Stimulated activated effector memory CD8-positive, alpha-beta T cell treated with anti-CD3 and anti-CD28 coated beads, Interleukin-12 subunit alpha, Interleukin-12 subunit beta, amount 100 ng/mL, for 72 hours (primary cell): ENCODE measurements around the gene ADCY9.
A peak's percentile ranks its signal among the peaks of the same experiment; 100 is the strongest.

ENCODE experiments used
- ATAC-seq: fragments of 150-1000 bp; cut with Tn5 transposase; 2 replicates; pipeline ENCODE4 v1.10.0; 2021
- DNase-seq, 2 donors: peaks; one replicate each; pipeline ENCODE4 v3.0.0; 2021 to 2022; ENCODE audit warnings: low spot score in 2 of 2
- H3K27ac Mint-ChIP-seq: one replicate; pipeline ENCODE4 v1.8.0; 2022; ENCODE audit warnings: mild to moderate bottlenecking, mixed read lengths
- H3K36me3 Mint-ChIP-seq: one replicate; pipeline ENCODE4 v1.8.0; 2022; ENCODE audit warnings: mild to moderate bottlenecking, mixed read lengths
- H3K4me1 Mint-ChIP-seq: one replicate; pipeline ENCODE4 v1.8.0; 2022; ENCODE audit warnings: mixed read lengths
- H3K4me3 Mint-ChIP-seq: one replicate; pipeline ENCODE4 v1.8.0; 2022; ENCODE audit warnings: mild to moderate bottlenecking, mixed read lengths
- H3K9me3 Mint-ChIP-seq: one replicate; pipeline ENCODE4 v1.8.0; 2022; ENCODE audit warnings: mixed read lengths

Gene ADCY9

DNA sequence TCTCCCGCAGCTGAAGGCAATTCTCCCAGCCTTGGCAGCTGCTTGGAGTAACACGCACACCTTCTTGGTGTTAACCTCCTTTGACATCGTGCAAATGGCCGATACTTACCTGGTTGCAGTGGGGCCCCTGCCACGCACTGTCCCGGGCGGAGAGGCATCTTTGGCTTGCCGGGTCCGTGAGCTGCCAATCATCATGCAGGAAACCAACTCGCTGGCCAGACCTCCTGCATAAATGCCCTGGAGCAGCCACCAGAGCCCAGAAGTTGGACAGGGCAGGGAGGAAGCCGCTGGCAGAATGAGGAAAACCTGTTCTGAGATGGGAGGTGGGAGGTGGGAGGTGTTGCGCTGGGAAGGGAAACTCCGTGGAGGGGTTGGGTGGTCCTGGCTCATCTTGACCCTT is 194.0 kb downstream of the ADCY9 start:
- no peak for ATAC-seq
- no peak for DNase-seq
- no peaks in the 10 kb centered on the region for H3K36me3 Mint-ChIP-seq
- no peak overlapping the region for H3K27ac Mint-ChIP-seq
- peaks cover 7% of the 10 kb centered on the region for H3K9me3 Mint-ChIP-seq
- H3K4me1 Mint-ChIP-seq: no peaks in the 10 kb centered on the region
- no peak overlapping the region for H3K4me3 Mint-ChIP-seq

DNA sequence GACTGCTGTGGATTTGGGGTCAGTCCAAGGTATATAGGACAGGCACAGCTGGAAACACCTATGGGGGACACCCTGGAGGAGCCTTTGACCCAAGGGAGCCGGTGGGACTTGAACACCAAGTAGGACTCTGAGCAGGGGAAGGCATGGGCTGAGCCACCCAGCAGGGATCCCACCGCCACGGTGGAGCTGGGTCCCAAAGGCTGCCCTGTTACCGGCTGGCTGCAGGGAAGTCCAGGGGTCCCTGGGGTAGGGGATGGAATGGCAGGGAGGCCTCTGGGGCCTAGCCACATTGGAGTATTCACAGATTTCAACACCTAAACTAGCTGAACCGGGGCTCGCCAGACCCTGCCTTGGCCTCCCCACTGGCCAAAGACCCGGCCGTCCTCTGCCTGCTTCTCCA is 196.0 kb downstream of the ADCY9 start:
- DNase-seq (no peak), ATAC-seq (no peak)
- Mint-ChIP-seq H3K27ac (no peak overlapping the region), H3K4me3 (no peak overlapping the region), H3K9me3 (peaks cover 7% of the 10 kb centered on the region), H3K36me3 (no peaks in the 10 kb centered on the region), H3K4me1 (no peaks in the 10 kb centered on the region)

DNA sequence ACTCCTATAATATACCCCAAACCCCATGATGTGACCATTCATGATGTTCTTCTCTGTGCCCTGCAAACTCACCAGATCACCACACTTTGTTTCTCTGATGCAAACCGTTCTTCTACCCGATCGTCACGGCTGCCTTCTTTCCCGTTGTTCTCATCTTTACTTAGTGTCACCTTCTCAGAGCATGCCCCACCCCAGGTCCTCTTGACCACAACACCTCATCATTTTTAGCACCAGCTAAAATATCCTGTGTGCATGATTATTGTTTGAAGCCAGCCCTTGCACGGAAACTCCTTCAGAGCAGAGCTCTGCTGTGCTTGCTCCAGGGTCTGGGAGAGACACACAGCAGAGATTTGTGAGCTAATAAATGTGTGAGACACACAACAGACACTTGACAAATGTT is 196.8 kb downstream of the ADCY9 start:
- ATAC-seq (no peak), DNase-seq (no peak)
- Mint-ChIP-seq H3K4me3 (no peak overlapping the region), H3K4me1 (no peaks in the 10 kb centered on the region), H3K9me3 (peaks cover 7% of the 10 kb centered on the region), H3K36me3 (no peaks in the 10 kb centered on the region), H3K27ac (no peak overlapping the region)

DNA sequence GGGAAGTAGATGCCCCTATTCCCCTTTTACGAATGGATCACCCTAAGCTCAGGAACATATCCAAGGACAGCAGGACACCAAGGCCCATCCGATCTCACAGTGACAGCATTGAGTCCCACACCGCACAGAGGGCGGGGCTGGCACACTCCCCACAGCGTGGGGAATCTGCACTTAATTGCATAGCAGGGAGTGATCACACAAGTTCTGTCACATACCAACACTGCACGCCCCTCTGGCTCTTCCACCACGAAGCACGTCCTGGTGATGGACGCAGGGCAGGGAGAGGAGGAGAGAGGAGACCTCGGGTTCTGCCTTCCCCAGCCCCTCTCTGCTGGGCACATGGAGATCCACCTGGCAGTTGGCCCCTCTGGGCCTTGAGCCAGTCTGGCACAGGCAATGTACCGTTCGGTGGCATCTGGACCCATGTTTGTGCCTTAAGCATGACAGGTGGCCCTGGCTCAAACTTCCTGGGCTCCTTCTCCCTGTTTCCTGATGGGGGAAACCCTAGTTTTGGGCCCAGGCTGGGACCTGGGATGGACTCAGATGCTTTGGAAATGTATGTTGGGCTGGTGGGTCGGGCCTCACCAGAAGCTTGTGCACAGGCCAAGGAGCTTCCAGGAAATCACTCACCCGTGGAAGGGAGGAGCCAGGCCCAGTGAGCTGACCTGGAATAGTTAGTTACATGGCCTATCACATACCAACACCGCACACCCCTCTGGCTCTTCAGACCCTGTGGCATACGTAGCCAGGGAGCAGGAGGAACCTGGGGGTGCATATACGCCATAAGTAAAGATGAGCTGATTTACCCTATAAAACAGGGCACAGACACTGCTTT is 200.6 kb downstream of the ADCY9 start:
- peaks cover 7% of the 10 kb centered on the region for H3K9me3 Mint-ChIP-seq
- no peak overlapping the region for H3K4me3 Mint-ChIP-seq
- DNase-seq (no peak), ATAC-seq (peak; percentile 26)
- no peak overlapping the region for H3K27ac Mint-ChIP-seq
- no peaks in the 10 kb centered on the region for H3K4me1 Mint-ChIP-seq
- H3K36me3 Mint-ChIP-seq: no peaks in the 10 kb centered on the region

DNA sequence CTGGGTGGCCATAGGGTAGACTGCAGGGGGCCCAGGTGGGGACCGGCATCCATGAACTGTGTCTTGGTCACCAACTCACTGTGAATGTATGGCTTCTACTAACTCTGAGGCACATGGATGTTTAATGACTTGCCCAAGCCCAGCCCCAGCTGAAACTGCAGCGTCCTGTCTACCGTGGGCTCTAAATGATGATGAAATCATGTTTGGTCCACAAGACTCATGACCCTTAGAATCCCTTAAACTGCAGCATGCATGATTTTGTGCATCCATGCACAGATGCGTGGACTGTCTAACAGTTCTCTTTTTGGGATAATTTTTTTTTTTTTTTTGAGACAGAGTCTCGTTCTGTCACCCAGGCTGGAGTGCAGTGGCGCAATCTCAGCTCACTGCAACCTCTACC is 203.3 kb downstream of the ADCY9 start:
- Mint-ChIP-seq H3K9me3 (no peaks in the 10 kb centered on the region), H3K4me3 (no peak overlapping the region), H3K4me1 (no peaks in the 10 kb centered on the region), H3K36me3 (no peaks in the 10 kb centered on the region), H3K27ac (no peak overlapping the region)
- ATAC-seq (no peak), DNase-seq (no peak)
